DND-41 (cell line): ENCODE data around the gene PLXNC1.

Experiments used
- ATAC-seq: fragments of 200-7000 bp; cut with Tn5 transposase; 3 replicates; pipeline ENCODE4 v1.9.1; 2021; ENCODE audit warnings: low read depth; ENCODE audit not compliant: insufficient read depth
- DNase-seq: peaks from one replicate; pipeline ENCODE4 v3.0.0-alpha.2; 2020
- H2AFZ ChIP-seq: 2 replicates; pipeline ENCODE4 v1.6.0; 2012; ENCODE audit warnings: low read depth, low read length
- H3K27ac ChIP-seq: 2 replicates; pipeline ENCODE4 v1.5.1; 2012; ENCODE audit warnings: low read length, inconsistent platforms
- H3K27me3 ChIP-seq: fragments of 200-600 bp; sonication (generic); 2 replicates; pipeline ENCODE4 v1.6.0; 2012; ENCODE audit warnings: low read length, mild to moderate bottlenecking, inconsistent platforms; ENCODE audit not compliant: insufficient read depth, poor library complexity
- H3K36me3 ChIP-seq: 2 replicates; pipeline ENCODE4 v1.5.1; 2012; ENCODE audit warnings: low read length, inconsistent platforms; ENCODE audit not compliant: insufficient read depth
- H3K4me1 ChIP-seq: 2 replicates; pipeline ENCODE4 v1.5.1; 2012; ENCODE audit warnings: mild to moderate bottlenecking, low read length; ENCODE audit not compliant: insufficient read depth
- H3K4me2 ChIP-seq: 2 replicates; pipeline ENCODE4 v1.6.0; 2012; ENCODE audit warnings: mild to moderate bottlenecking, moderate library complexity, low read length, inconsistent platforms; ENCODE audit not compliant: insufficient read depth
- H3K4me3 ChIP-seq, 2 experiments: fragments of 200-600 bp in 1 of 2; shearing (Covaris generic) in 1 of 2; 2 replicates each; pipeline ENCODE4 v1.5.1; 2012 to 2016; ENCODE audit warnings: inconsistent platforms in 2 of 2, low read length in 2 of 2, mild to moderate bottlenecking in 2 of 2, low read depth in 1 of 2, moderate library complexity in 1 of 2
- H3K79me2 ChIP-seq: 2 replicates; pipeline ENCODE4 v1.6.0; 2012; ENCODE audit warnings: low read length, inconsistent platforms; ENCODE audit not compliant: insufficient read depth
- H3K9ac ChIP-seq: 2 replicates; pipeline ENCODE4 v1.6.0; 2012; ENCODE audit warnings: low read depth, mild to moderate bottlenecking, inconsistent platforms, low read length, moderate library complexity
- H3K9me3 ChIP-seq: 2 replicates; pipeline ENCODE4 v1.5.1; 2012; ENCODE audit warnings: low read length, moderate library complexity, mild to moderate bottlenecking, inconsistent platforms; ENCODE audit not compliant: insufficient read depth, severe bottlenecking
- H4K20me1 ChIP-seq: 2 replicates; pipeline ENCODE4 v1.6.0; 2012; ENCODE audit warnings: low read length; ENCODE audit not compliant: insufficient read depth
- EZH2 ChIP-seq: IDR thresholded peaks from 3 replicates; pipeline ENCODE4 v1.6.1; 2012; ENCODE audit warnings: borderline replicate concordance, low read depth, mild to moderate bottlenecking, moderate library complexity, low read length, inconsistent platforms; ENCODE audit not compliant: severe bottlenecking
- TF ChIP-seq, protein P1 (sequence below): IDR thresholded peaks from 2 replicates; pipeline ENCODE4 v1.5.1; 2012; ENCODE audit warnings: borderline replicate concordance, low read length, moderate library complexity, mild to moderate bottlenecking; ENCODE audit not compliant: poor library complexity, severe bottlenecking; ENCODE audit errors: extremely low read depth

PLXNC1 gene

DNA sequence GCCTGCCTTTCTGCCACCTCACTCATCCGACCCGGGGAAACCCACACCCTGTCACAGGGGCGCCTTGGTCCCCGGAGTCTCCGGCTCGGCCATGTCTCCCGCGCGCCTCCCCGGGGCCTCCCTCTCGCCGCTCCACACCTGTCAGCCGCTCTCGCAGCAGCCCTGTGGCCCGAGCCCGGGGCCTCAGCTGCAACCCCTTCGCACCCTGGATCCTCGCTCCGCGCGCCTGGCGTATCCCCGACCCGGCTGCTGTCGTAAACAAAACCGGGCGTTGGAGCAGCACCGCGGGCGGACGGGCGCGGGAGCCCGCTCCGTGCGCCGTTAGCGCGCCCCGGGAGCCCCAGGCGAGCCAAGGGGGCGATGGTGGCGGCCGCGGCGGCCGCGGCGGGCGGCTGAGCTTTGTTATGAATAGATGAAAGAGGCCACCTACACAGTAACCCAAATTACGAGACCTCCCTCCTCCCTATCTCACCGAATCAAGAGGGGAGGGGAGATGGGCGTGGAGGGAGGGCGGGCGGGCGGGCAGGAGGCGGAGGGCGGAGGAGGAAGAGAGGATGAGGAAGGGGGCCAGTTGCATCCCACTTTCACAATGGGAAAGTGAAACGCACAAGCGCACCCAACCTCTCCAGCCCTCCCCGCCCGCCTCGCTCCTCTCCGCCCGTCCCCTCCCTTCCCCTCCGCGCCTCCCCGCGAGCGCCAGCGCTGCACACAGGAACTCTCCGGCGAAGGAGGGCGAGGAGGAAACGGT, at the start of gene PLXNC1:
Gene PLXNC1, plus strand, starts transcription at position 587 of the 748 bp plus-strand sequence. CDS start 395 bp downstream, outside the sequence.
- TF ChIP-seq, protein P1, sequence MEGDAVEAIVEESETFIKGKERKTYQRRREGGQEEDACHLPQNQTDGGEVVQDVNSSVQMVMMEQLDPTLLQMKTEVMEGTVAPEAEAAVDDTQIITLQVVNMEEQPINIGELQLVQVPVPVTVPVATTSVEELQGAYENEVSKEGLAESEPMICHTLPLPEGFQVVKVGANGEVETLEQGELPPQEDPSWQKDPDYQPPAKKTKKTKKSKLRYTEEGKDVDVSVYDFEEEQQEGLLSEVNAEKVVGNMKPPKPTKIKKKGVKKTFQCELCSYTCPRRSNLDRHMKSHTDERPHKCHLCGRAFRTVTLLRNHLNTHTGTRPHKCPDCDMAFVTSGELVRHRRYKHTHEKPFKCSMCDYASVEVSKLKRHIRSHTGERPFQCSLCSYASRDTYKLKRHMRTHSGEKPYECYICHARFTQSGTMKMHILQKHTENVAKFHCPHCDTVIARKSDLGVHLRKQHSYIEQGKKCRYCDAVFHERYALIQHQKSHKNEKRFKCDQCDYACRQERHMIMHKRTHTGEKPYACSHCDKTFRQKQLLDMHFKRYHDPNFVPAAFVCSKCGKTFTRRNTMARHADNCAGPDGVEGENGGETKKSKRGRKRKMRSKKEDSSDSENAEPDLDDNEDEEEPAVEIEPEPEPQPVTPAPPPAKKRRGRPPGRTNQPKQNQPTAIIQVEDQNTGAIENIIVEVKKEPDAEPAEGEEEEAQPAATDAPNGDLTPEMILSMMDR = no peak
- TF ChIP-seq EZH2 = no peak
- ATAC-seq (peak; percentile 73), DNase-seq (peak; percentile 85)
- Histone ChIP-seq H3K4me2 (peak within 1 kb of the TSS; percentile 98), H3K4me1 (peaks cover 29% of the 10 kb centered on the region), H4K20me1 (peaks cover 17% of the 10 kb centered on the region), H3K9ac (peak within 1 kb of the TSS; percentile 70), H3K27me3 (peaks cover 51% of the 10 kb centered on the region), H3K4me3 (peak within 1 kb of the TSS; percentile 29 to 84), H2AFZ (peak within 1 kb of the TSS; percentile 85), H3K36me3 (no peaks in the 10 kb centered on the region), H3K9me3 (no peaks in the 10 kb centered on the region), H3K79me2 (no peaks in the 10 kb centered on the region), H3K27ac (peak within 1 kb of the TSS; percentile 41; the same call in 1 of the 2 replicates)

DNA sequence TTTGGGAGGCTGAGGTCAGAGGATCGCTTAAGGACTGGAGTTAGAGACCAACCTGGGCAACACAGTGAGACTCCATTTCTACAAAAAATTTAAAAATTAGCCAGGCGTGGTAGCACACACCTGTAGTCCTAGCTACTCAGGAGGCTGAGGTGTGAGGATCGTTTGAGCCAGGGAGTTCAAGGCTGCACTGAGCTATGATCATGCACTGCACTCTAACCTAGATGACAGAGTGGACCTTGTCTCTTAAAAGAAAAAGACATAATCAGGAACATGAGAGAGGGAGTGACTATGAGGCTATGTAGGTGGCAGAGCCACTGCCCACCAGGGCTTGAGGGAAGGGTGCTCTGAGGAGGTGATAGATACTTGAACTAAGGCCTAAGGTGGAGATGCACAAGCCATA, 49.2 kb upstream of the PLXNC1 start:
- no peaks in the 10 kb centered on the region for H4K20me1 ChIP-seq
- ATAC-seq = no peak; the same call in 1 of the 3 replicates
- peak overlapping the region; percentile 84 for H3K27ac ChIP-seq
- TF ChIP-seq EZH2 = no peak
- TF ChIP-seq, protein P1 = no peak
- H3K79me2 ChIP-seq = no peaks in the 10 kb centered on the region; the same call in 1 of the 2 replicates
- peaks cover 45% of the 10 kb centered on the region for H3K4me1 ChIP-seq
- DNase-seq = no peak
- H2AFZ ChIP-seq = peak overlapping the region; percentile 9; the same call in 1 of the 2 replicates
- peak overlapping the region; percentile 92 for H3K4me2 ChIP-seq
- no peaks in the 10 kb centered on the region for H3K36me3 ChIP-seq
- H3K27me3 ChIP-seq = no peaks in the 10 kb centered on the region
- H3K9me3 ChIP-seq = no peaks in the 10 kb centered on the region
- H3K4me3 ChIP-seq = peak overlapping the region in 1 of 2 experiments; percentile 30; a peak in 1 of 4 replicates
- peak overlapping the region; percentile 39 for H3K9ac ChIP-seq

DNA sequence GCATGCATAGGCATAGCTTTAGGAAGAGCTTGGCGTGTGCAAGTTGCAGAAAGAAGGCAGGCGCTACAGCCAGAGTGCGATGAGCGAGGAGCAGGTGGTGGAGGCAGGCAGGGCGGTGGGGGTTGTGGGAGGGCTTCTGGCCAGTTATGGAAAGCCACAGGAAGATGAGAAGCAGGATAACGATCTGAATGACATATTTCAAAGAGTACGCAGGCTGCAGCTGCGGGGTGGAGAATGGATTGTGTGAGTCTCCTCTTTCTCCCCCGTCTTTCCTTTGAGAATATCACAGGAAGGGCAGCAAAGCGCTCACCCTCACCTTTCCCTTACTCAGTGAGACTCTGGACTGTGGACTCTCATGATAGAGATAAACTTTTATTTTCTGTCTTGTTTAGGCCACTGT, 48.7 kb upstream of the PLXNC1 start:
- Histone ChIP-seq H4K20me1 (no peaks in the 10 kb centered on the region), H3K9ac (peak overlapping the region; percentile 72), H3K27ac (peak overlapping the region; percentile 84), H3K36me3 (no peaks in the 10 kb centered on the region), H2AFZ (peak overlapping the region; percentile 9; the same call in 1 of the 2 replicates), H3K4me2 (peak overlapping the region; percentile 92), H3K4me3 (peak overlapping the region in 1 of 2 experiments; percentile 58; a peak in 2 of 4 replicates), H3K27me3 (no peaks in the 10 kb centered on the region), H3K9me3 (no peaks in the 10 kb centered on the region), H3K4me1 (peaks cover 45% of the 10 kb centered on the region), H3K79me2 (no peaks in the 10 kb centered on the region; the same call in 1 of the 2 replicates)
- ATAC-seq (peak; percentile 77), DNase-seq (peak; percentile 96)
- TF ChIP-seq EZH2 = no peak
- TF ChIP-seq, protein P1 = no peak
